OCI-LY3 (cell line): Measurements from ENCODE around the gene TSPEAR.

Experiments
- H2AFZ ChIP-seq: fragments of 200-600, 300-600 bp; shearing (Covaris generic); 2 replicates; pipeline ENCODE4 v1.6.0; 2014; ENCODE audit warnings: antibody characterized with exemption, low read depth, low read length
- H3K27ac ChIP-seq: fragments of 200-600, 300-600 bp; sonication (generic); 2 replicates; pipeline ENCODE4 v1.5.1; 2014; ENCODE audit warnings: mild to moderate bottlenecking, low read length, moderate library complexity, mixed read lengths
- H3K27me3 ChIP-seq: fragments of 200-600, 300-600 bp; sonication (generic); 2 replicates; pipeline ENCODE4 v1.6.1; 2014; ENCODE audit warnings: low read depth, low read length, mixed read lengths
- H3K36me3 ChIP-seq: fragments of 200-600, 300-600 bp; sonication (generic); replicated peaks from 2 replicates; pipeline ENCODE3; 2014; ENCODE audit warnings: low read depth, low read length, mixed read lengths
- H3K4me1 ChIP-seq: fragments of 300-600, 200-600 bp; sonication (generic); 2 replicates; pipeline ENCODE4 v1.6.1; 2014; ENCODE audit warnings: low read length, mixed read lengths
- H3K4me2 ChIP-seq: fragments of 200-600, 300-600 bp; sonication (generic); 2 replicates; pipeline ENCODE4 v1.6.1; 2014; ENCODE audit warnings: low read length, mixed read lengths
- H3K4me3 ChIP-seq: fragments of 300-600, 200-600 bp; sonication (generic); 2 replicates; pipeline ENCODE4 v1.5.1; 2014; ENCODE audit warnings: antibody characterized with exemption, mild to moderate bottlenecking, low read length, moderate library complexity
- H3K79me2 ChIP-seq: fragments of 300-600, 200-600 bp; shearing (Covaris generic); 2 replicates; pipeline ENCODE4 v1.6.1; 2014; ENCODE audit warnings: mild to moderate bottlenecking, low read length, mixed read lengths
- H3K9ac ChIP-seq: fragments of 300-600, 200-600 bp; shearing (Covaris generic); 2 replicates; pipeline ENCODE4 v1.6.0; 2014; ENCODE audit warnings: mild to moderate bottlenecking, low read length, moderate library complexity
- H3K9me3 ChIP-seq: fragments of 200-600, 300-600 bp; shearing (Covaris generic); 2 replicates; pipeline ENCODE4 v1.6.1; 2014; ENCODE audit warnings: low read length, mixed read lengths; ENCODE audit not compliant: insufficient read depth
- H4K20me1 ChIP-seq: fragments of 200-600, 300-600 bp; sonication (generic); 2 replicates; pipeline ENCODE4 v1.6.1; 2016; ENCODE audit warnings: low read length, mixed read lengths; ENCODE audit not compliant: insufficient read depth
- CTCF ChIP-seq: fragments of 200-600, 300-600 bp; sonication (generic); IDR thresholded peaks from 2 replicates; pipeline ENCODE4 v1.5.1; 2014; ENCODE audit warnings: antibody characterized with exemption, low read length, low read depth
- EZH2phosphoT487 ChIP-seq: fragments of 200-600 bp; shearing (Covaris generic); IDR thresholded peaks from 2 replicates; pipeline ENCODE4 v1.6.1; 2018; ENCODE audit warnings: antibody characterized with exemption, mixed run types, low read depth

The TSPEAR gene

GRCh38 chr21:44750675-44751025 is 39.3 kb upstream of the TSPEAR start:
- Histone ChIP-seq H3K36me3 (no peaks in the 10 kb centered on the region), H3K27ac (no peak overlapping the region), H3K4me1 (no peaks in the 10 kb centered on the region), H3K9ac (no peak overlapping the region), H2AFZ (no peak overlapping the region), H3K4me3 (no peak overlapping the region), H3K4me2 (no peak overlapping the region), H3K9me3 (no peaks in the 10 kb centered on the region), H3K27me3 (no peaks in the 10 kb centered on the region), H4K20me1 (no peaks in the 10 kb centered on the region), H3K79me2 (no peaks in the 10 kb centered on the region)
- TF ChIP-seq CTCF (no peak), EZH2phosphoT487 (no peak)

- no peak overlapping the region for H3K4me3 ChIP-seq
- H3K9me3 ChIP-seq = no peaks in the 10 kb centered on the region
- H3K4me2 ChIP-seq = no peak overlapping the region
- H3K27ac ChIP-seq = no peak overlapping the region
- no peaks in the 10 kb centered on the region for H3K4me1 ChIP-seq
- H2AFZ ChIP-seq = no peak overlapping the region
- no peaks in the 10 kb centered on the region for H3K36me3 ChIP-seq
- H3K27me3 ChIP-seq = no peaks in the 10 kb centered on the region
- H3K79me2 ChIP-seq = no peaks in the 10 kb centered on the region
- H3K9ac ChIP-seq = no peak overlapping the region
- H4K20me1 ChIP-seq = no peaks in the 10 kb centered on the region
- TF ChIP-seq EZH2phosphoT487 (no peak), CTCF (no peak)
These were observed 38.6 kb upstream of the TSPEAR start for GRCh38 chr21:44749759-44750674.

- Histone ChIP-seq H4K20me1 (no peaks in the 10 kb centered on the region), H3K4me2 (no peak overlapping the region), H3K36me3 (no peaks in the 10 kb centered on the region), H3K4me1 (no peaks in the 10 kb centered on the region), H2AFZ (no peak overlapping the region), H3K9ac (no peak overlapping the region), H3K27me3 (no peaks in the 10 kb centered on the region), H3K4me3 (no peak overlapping the region), H3K79me2 (no peaks in the 10 kb centered on the region), H3K9me3 (no peaks in the 10 kb centered on the region), H3K27ac (no peak overlapping the region)
- TF ChIP-seq CTCF (no peak), EZH2phosphoT487 (no peak)
These were observed 37.9 kb upstream of the TSPEAR start for GRCh38 chr21:44749116-44749758.

DNA sequence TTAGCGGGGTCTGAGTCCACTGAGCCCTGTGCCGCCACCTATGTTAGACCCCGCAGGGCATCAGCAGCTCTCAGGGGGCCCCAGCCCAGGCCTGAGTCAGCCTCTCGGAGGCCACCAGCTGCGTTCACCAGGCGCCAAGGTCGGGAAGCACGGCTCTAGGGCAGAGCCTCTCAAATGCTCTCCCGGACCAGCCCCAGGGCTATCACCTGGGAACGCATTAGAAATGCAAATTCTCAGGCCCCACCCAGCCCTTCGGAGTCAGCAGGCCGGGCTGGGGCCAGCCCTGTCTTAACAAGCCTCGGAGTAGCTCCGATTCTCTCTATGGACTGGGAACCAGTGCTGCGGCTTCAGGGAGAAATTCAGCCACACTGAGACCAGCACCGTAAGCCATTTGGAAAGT is 37.2 kb upstream of the TSPEAR start:
- Histone ChIP-seq H3K36me3 (no peaks in the 10 kb centered on the region), H3K9me3 (no peaks in the 10 kb centered on the region), H3K4me1 (no peaks in the 10 kb centered on the region), H3K4me2 (no peak overlapping the region), H4K20me1 (no peaks in the 10 kb centered on the region), H2AFZ (no peak overlapping the region), H3K9ac (no peak overlapping the region), H3K4me3 (no peak overlapping the region), H3K79me2 (no peaks in the 10 kb centered on the region), H3K27me3 (no peaks in the 10 kb centered on the region), H3K27ac (no peak overlapping the region)
- no peak for TF ChIP-seq EZH2phosphoT487
- TF ChIP-seq CTCF = no peak
